Neuronal stem cell (in vitro differentiated cells): Measurements from ENCODE around the gene SRC.

Experiments
- DNase-seq: peaks from one replicate; pipeline ENCODE4 v3.0.0-alpha.2; 2013; ENCODE audit warnings: low spot score
- H2AFZ ChIP-seq: one replicate; pipeline ENCODE4 v1.6.1; 2013; ENCODE audit warnings: mild to moderate bottlenecking, low read length, inconsistent platforms
- H2AK5ac ChIP-seq: 2 replicates; pipeline ENCODE4 v1.6.1; 2013; ENCODE audit warnings: low read depth, mild to moderate bottlenecking, inconsistent platforms, low read length, moderate library complexity, mixed read lengths
- H2BK120ac ChIP-seq: 2 replicates; pipeline ENCODE4 v1.6.1; 2013; ENCODE audit warnings: low read depth, mild to moderate bottlenecking, inconsistent platforms, low read length, moderate library complexity, mixed read lengths
- H2BK12ac ChIP-seq: one replicate; pipeline ENCODE4 v1.6.1; 2013; ENCODE audit warnings: low read length, inconsistent platforms
- H2BK15ac ChIP-seq: 2 replicates; pipeline ENCODE4 v1.6.1; 2013; ENCODE audit warnings: mild to moderate bottlenecking, low read length, inconsistent platforms, mixed read lengths
- H2BK5ac ChIP-seq: one replicate; pipeline ENCODE4 v1.6.1; 2013; ENCODE audit warnings: inconsistent platforms, mild to moderate bottlenecking, low read length, moderate library complexity
- H3K14ac ChIP-seq: one replicate; pipeline ENCODE4 v1.6.1; 2013; ENCODE audit warnings: low read length, inconsistent platforms
- H3K18ac ChIP-seq: 2 replicates; pipeline ENCODE4 v1.6.1; 2013; ENCODE audit warnings: low read length, inconsistent platforms
- H3K23ac ChIP-seq: 2 replicates; pipeline ENCODE4 v1.6.1; 2013; ENCODE audit warnings: low read depth, mild to moderate bottlenecking, mixed read lengths, low read length, inconsistent platforms; ENCODE audit not compliant: poor library complexity
- H3K27ac ChIP-seq: replicated peaks from 3 replicates; pipeline ENCODE4 v1.5.1; 2013; ENCODE audit warnings: low read length, inconsistent platforms
- H3K27me3 ChIP-seq, 3 experiments: 2 replicates each; pipeline ENCODE4 v1.6.1; 2013; ENCODE audit warnings: low read length in 3 of 3, mild to moderate bottlenecking in 2 of 3, inconsistent platforms in 1 of 3, low read depth in 1 of 3, mixed read lengths in 1 of 3, moderate library complexity in 1 of 3; ENCODE audit not compliant: control insufficient read depth in 3 of 3, insufficient read depth in 3 of 3
- H3K36me3 ChIP-seq, 2 donors: replicated peaks in 1 of 2; 2 replicates each; pipeline ENCODE4 v1.6.1; 2013; ENCODE audit warnings: low read length in 2 of 2; ENCODE audit not compliant: control insufficient read depth in 2 of 2, insufficient read depth in 2 of 2
- H3K4ac ChIP-seq: 2 replicates; pipeline ENCODE4 v1.6.1; 2013; ENCODE audit warnings: inconsistent platforms, mild to moderate bottlenecking, low read length, moderate library complexity
- H3K4me1 ChIP-seq, 2 donors: 1 replicate in 1 of 2; 2 replicates in 1 of 2; pipeline ENCODE4 v1.6.1; 2013; ENCODE audit warnings: low read length in 2 of 2, low read depth in 1 of 2; ENCODE audit not compliant: control insufficient read depth in 2 of 2, insufficient read depth in 1 of 2
- H3K4me2 ChIP-seq: one replicate; pipeline ENCODE4 v1.6.1; 2013; ENCODE audit warnings: mild to moderate bottlenecking, low read length, inconsistent platforms; ENCODE audit not compliant: insufficient read depth, poor library complexity, severe bottlenecking
- H3K4me3 ChIP-seq, 2 donors: 2 replicates each; pipeline ENCODE4 v1.5.1; 2013; ENCODE audit warnings: low read length in 2 of 2, mild to moderate bottlenecking in 2 of 2, inconsistent platforms in 1 of 2, moderate library complexity in 1 of 2
- H3K79me1 ChIP-seq: one replicate; pipeline ENCODE4 v1.6.1; 2013; ENCODE audit warnings: low read depth, mild to moderate bottlenecking, inconsistent platforms, low read length, moderate library complexity
- H3K9ac ChIP-seq: one replicate; pipeline ENCODE4 v1.6.1; 2013; ENCODE audit warnings: mild to moderate bottlenecking, low read depth, low read length, inconsistent platforms; ENCODE audit not compliant: poor library complexity
- H3K9me3 ChIP-seq, 2 donors: replicated peaks in 1 of 2; 2 replicates each; pipeline versions ENCODE3 to v1.6.1; 2013; ENCODE audit warnings: low read length in 2 of 2, mild to moderate bottlenecking in 2 of 2, inconsistent platforms in 1 of 2, low read depth in 1 of 2, mixed read lengths in 1 of 2, moderate library complexity in 1 of 2; ENCODE audit not compliant: control insufficient read depth in 2 of 2, insufficient read depth in 1 of 2
- H4K8ac ChIP-seq: one replicate; pipeline ENCODE4 v1.6.1; 2013; ENCODE audit warnings: low read depth, mild to moderate bottlenecking, inconsistent platforms, low read length, moderate library complexity
- H4K91ac ChIP-seq: one replicate; pipeline ENCODE4 v1.6.1; 2013; ENCODE audit warnings: low read length, low read depth, mild to moderate bottlenecking, inconsistent platforms; ENCODE audit not compliant: poor library complexity
- WGBS, 2 donors: extraction: QIAGEN DNeasy Blood & Tissue Kit; methylation state at CpG; one replicate each; pipeline ENCODE4 v1.1.7; 2013; ENCODE audit warnings: missing lambda C conversion rate in 2 of 2, mixed read lengths in 1 of 2; ENCODE audit not compliant: insufficient read length in 2 of 2, insufficient replicate concordance in 1 of 2; ENCODE audit errors: extremely low coverage in 2 of 2; 5-methylcytosine and 5-hydroxymethylcytosine counted together

The SRC gene

GRCh38 chr20:37419774-37420542, 74.0 kb downstream of the SRC start:
- peak overlapping the region; percentile 5 for H4K91ac ChIP-seq
- peak overlapping the region; percentile 86 for H2BK15ac ChIP-seq
- H3K4me1 ChIP-seq: peaks cover 45 to 68% of the 10 kb centered on the region in 2 donors
- H4K8ac ChIP-seq: no peak overlapping the region
- no peak overlapping the region for H3K4me3 ChIP-seq
- peak overlapping the region; percentile 88 for H3K18ac ChIP-seq
- H2BK5ac ChIP-seq: peak overlapping the region; percentile 40
- H2BK120ac ChIP-seq: no peak overlapping the region
- peaks cover 0 to 6% of the 10 kb centered on the region in 2 donors for H3K9me3 ChIP-seq
- no peak for DNase-seq
- H3K79me1 ChIP-seq: no peaks in the 10 kb centered on the region
- peak overlapping the region; percentile 83 for H2AK5ac ChIP-seq
- no peak overlapping the region for H3K9ac ChIP-seq
- H3K23ac ChIP-seq: no peak overlapping the region
- peak overlapping the region; percentile 98 for H2BK12ac ChIP-seq
- WGBS, 2 donors: no CpG with 5 or more reads among the region's 13 CpGs
- H2AFZ ChIP-seq: peak overlapping the region; percentile 76
- peaks cover 0 to 2% of the 10 kb centered on the region in 2 donors for H3K36me3 ChIP-seq
- no peak overlapping the region for H3K27ac ChIP-seq
- no peak overlapping the region for H3K4me2 ChIP-seq
- no peaks in the 10 kb centered on the region for H3K27me3 ChIP-seq
- H3K4ac ChIP-seq: peak overlapping the region; percentile 28
- no peak overlapping the region for H3K14ac ChIP-seq

GRCh38 chr20:37420610-37421009, 74.7 kb downstream of the SRC start:
- Histone ChIP-seq H3K23ac (peak overlapping the region; percentile 61), H3K4ac (peak overlapping the region; percentile 28), H2BK15ac (peak overlapping the region; percentile 86), H2BK5ac (no peak overlapping the region), H3K27me3 (peaks cover 0 to 6% (median 0%) of the 10 kb centered on the region in 3 experiments), H3K18ac (peak overlapping the region; percentile 88), H4K8ac (peak overlapping the region; percentile 33), H2BK120ac (no peak overlapping the region), H2BK12ac (peak overlapping the region; percentile 98), H3K14ac (peak overlapping the region; percentile 58), H3K36me3 (peaks cover 0 to 2% of the 10 kb centered on the region in 2 donors), H3K27ac (no peak overlapping the region), H3K4me2 (no peak overlapping the region), H3K9ac (peak overlapping the region; percentile 65), H3K79me1 (no peaks in the 10 kb centered on the region), H3K9me3 (peaks cover 0 to 6% of the 10 kb centered on the region in 2 donors), H2AFZ (peak overlapping the region; percentile 76), H4K91ac (peak overlapping the region; percentile 64), H3K4me1 (peaks cover 45 to 62% of the 10 kb centered on the region in 2 donors), H3K4me3 (peak overlapping the region in 1 of 2 donors; percentile 69), H2AK5ac (peak overlapping the region; percentile 43)
- WGBS, 2 donors: no CpG with 5 or more reads among the region's 13 CpGs
- DNase-seq: no peak

GRCh38 chr20:37421060-37421905, 75.3 kb downstream of the SRC start:
- Histone ChIP-seq H3K18ac (peak overlapping the region; percentile 9), H3K4ac (no peak overlapping the region), H4K91ac (no peak overlapping the region), H2BK12ac (no peak overlapping the region), H3K4me3 (no peak overlapping the region), H2AK5ac (peak overlapping the region; percentile 15), H2AFZ (peak overlapping the region; percentile 54), H2BK15ac (peak overlapping the region; percentile 32), H3K4me2 (no peak overlapping the region), H4K8ac (no peak overlapping the region), H3K9me3 (peaks cover 0 to 6% of the 10 kb centered on the region in 2 donors), H3K9ac (no peak overlapping the region), H3K27me3 (peaks cover 0 to 8% (median 0%) of the 10 kb centered on the region in 3 experiments), H3K14ac (no peak overlapping the region), H3K27ac (no peak overlapping the region), H3K4me1 (peaks cover 45 to 55% of the 10 kb centered on the region in 2 donors), H3K23ac (no peak overlapping the region), H2BK5ac (peak overlapping the region; percentile 33), H2BK120ac (no peak overlapping the region), H3K79me1 (no peaks in the 10 kb centered on the region), H3K36me3 (peaks cover 0 to 2% of the 10 kb centered on the region in 2 donors)
- DNase-seq: no peak
- no CpG with 5 or more reads among the region's 25 CpGs for WGBS, 2 donors

GRCh38 chr20:37421988-37422387, 76.0 kb downstream of the SRC start:
- H3K4ac ChIP-seq: no peak overlapping the region
- peak overlapping the region; percentile 13 for H2BK15ac ChIP-seq
- H3K9me3 ChIP-seq: peaks cover 0 to 6% of the 10 kb centered on the region in 2 donors
- peaks cover 0 to 2% of the 10 kb centered on the region in 2 donors for H3K36me3 ChIP-seq
- H3K23ac ChIP-seq: no peak overlapping the region
- H2BK5ac ChIP-seq: no peak overlapping the region
- H4K8ac ChIP-seq: no peak overlapping the region
- H3K27me3 ChIP-seq: peaks cover 0 to 8% (median 0%) of the 10 kb centered on the region in 3 experiments
- no peak overlapping the region for H3K9ac ChIP-seq
- no peak overlapping the region for H3K4me2 ChIP-seq
- peak overlapping the region; percentile 15 for H3K18ac ChIP-seq
- no peak overlapping the region for H3K27ac ChIP-seq
- WGBS, 2 donors: no CpG with 5 or more reads among the region's 6 CpGs
- peak overlapping the region; percentile 54 for H2AFZ ChIP-seq
- no peak overlapping the region for H2BK120ac ChIP-seq
- no peak overlapping the region for H4K91ac ChIP-seq
- no peak overlapping the region for H3K14ac ChIP-seq
- peaks cover 45 to 51% of the 10 kb centered on the region in 2 donors for H3K4me1 ChIP-seq
- no peak overlapping the region for H2AK5ac ChIP-seq
- H3K4me3 ChIP-seq: no peak overlapping the region
- no peak for DNase-seq
- H2BK12ac ChIP-seq: no peak overlapping the region
- H3K79me1 ChIP-seq: no peaks in the 10 kb centered on the region
